Measurements from ENCODE around the gene KLF13.

Gene KLF13

DNA sequence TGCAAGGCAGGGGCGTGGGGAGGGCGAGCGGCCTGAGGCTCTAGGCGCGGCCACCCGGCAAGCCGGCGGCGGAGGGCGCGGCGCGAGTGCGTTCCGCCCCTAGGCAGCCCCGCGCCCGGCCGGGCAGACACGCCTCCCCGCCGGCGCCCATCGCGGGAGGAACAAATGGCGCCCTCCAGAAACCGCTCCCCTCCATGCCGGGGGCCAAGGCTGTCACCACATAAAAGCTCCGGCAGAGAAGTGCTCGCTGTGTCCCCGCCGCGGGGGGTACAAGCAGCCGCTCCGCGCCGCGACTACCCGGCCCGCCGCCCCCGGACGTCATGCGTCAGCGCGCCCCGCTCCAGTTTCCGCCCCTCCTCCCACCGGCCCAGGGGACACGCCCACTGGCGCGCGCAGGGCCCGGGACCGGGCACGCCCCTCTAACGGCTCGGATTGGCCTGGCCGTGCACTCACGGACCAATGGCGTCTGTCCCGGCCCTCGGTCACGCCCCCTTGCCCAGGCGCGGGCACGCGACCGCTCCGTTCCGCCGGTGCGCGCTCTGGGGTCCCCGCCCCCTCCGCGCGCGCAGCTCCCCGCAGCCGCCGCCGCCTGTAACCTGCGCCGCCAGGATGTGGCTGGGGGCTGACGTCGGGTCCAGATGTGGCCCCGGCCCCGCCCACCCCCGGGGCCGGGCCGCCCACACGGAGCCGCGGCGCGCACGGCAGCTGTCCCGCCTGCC lies at the start of gene KLF13:
Gene KLF13, plus strand, starts transcription at position 680 of the 719 bp plus-strand sequence. CDS start 378 bp downstream, outside the sequence.
- DNase-seq: peak; percentile 91

DNA sequence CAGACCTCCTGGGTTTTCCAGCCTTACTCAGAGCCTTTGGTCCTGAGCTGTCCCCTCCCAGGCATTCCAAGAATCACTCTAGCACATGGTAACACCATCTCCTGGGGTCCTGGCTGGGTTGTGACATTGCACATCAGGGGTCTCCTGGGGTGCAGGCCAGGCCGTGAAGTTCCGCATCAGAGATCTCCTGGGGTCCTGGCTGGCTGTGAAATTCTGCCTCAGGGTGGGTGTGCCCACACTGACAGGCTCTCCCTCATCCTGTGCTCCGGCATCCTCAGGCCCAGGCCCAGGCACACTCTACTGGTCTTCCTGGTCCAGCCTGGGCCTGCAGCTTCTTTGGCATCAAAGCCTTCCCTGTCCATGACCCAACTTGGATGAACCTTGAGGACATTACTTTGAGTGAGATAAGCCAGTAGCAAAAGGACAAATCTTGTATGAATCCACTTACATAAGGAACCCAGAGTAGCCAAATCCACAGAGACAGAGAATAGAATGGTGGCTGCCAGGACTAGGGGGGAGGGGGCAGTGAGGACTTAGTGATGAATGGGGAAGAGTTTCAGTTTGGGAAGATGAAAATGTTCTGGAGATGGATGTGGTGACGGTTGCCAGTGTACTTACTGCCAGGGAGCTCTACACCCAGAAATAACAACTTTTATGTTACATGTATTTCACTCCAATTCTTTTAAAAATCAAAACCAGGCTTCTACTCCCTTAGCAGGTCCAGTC lies 49.1 kb upstream of the KLF13 start:
- no peak for DNase-seq

DNA sequence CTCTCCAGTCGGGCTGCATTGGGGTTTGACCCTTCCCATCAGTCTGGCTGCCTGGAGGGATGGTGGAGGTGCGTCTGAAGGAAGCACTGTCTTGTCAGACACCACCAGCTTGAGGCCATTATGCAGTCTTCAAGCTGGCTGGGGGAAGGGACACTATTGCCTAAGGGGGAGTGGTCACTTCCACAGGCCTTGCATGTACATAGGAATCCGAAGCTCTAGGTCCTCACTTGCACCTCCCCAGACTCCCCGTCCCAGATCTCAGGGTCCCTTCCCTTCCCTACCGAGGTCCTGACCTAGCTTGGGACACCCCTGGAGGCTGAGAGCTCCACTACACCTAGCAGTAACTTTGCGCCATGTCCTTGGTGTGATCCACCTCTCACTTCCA lies 48.6 kb upstream of the KLF13 start:
- DNase-seq: no peak

DNA sequence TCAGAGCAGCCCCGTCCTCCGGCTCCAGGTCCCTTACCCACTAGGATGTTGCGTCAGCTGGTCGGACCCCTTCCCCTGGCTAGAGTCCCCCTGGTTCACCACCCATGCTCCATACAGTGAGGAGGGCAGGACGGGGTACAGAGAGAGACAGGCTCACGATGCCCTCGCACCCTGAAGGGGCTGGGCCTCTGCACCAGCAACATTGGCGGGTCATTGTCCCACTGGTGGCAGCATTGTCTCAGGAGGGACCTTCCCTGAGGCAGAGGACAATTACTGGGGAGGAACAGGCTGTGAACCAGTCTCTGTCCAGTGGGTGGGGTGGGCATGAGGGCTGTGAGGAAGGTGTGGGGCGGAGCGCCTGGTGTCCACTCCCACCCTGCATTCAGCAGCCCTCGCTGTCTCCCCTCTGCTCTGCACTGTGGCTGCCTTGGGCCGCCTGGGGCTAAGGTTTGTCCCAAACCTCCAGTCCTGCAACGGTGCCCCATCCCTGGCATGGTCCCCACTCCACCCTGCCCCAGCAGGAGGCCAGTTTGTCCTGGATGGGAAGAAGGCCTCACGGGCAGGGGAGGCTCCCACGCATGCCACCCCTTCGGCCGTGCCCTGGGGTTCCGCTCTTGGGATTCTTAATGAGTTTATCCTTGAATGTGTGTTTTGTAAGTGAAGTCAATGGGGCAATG lies 48.0 kb upstream of the KLF13 start:
- no peak for DNase-seq

DNA sequence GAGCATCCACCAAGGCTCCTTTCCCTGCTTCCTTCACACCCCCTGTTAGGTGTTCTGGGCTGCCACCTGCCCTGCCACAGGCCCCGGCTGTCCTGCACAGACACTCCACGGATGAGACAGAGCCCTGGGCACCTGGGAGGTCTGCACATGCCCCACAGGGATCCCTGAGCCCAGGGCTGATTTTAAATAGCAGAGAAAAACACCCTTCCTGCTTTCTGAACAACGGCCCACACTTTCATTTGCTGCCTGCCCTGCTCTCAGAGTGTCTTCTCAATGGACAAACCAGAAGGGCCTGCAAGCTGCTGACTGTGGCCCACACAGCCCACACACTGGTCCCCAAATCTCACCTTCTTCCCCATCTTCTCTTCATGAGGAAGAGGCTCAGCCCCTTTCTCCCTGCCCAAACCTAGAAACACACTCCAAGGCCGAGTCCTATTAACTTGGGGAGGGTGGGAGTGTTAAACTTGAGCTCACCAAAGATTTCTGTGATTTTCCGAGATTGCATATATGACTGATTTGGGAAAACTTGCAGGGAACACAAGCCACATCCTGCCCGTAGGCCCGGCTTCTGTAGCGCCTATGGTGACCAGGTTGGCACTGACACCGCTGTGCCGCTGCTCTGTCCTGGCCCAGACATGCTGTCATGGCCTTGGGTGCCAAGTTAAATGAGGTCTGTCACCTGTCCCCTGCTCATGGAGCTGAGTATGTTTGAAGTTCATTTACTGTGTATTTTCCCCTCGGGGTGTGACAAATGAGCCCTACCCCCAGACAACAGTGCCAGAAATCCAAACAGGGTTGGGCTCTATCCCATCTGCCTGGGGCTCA lies 47.2 kb upstream of the KLF13 start:
- no peak for DNase-seq

DNA sequence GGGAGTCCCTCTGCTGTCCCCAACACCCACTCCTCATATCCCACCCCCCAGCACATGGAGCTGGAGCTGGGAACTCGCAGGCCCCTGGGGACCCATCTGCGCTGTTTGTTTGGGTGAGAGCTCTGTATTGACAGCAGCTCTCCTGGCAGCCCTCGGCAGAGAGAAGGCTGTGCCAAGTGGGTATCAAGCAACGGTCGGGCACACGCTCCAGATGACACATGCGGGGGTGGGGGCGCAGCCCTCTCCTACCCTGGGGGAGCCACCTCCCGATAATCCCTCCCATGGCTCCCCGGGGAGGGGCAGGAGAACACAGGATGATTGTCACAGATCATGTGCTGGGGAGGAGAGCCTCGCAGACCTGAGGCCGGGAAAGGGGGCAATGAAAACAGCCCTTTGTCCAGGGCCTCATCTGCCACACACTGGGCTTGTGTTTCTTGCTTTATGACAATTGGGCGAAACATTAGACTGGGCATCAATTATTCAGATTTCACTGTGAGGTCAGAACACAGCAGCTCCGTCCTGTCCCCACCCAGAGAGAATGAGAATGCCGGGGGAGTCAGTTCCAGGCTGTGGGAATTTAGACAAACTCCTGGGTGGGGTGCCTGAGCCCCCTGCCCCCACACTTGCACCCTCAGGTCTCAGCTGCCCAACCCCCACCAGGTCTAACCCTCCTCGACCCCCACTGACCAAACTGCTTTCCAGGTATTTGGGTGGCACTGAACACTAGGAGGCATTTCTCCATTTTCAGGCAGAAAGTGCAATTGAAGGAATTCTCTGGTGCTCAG lies 46.4 kb upstream of the KLF13 start:
- peak; percentile 83 for DNase-seq

DNA sequence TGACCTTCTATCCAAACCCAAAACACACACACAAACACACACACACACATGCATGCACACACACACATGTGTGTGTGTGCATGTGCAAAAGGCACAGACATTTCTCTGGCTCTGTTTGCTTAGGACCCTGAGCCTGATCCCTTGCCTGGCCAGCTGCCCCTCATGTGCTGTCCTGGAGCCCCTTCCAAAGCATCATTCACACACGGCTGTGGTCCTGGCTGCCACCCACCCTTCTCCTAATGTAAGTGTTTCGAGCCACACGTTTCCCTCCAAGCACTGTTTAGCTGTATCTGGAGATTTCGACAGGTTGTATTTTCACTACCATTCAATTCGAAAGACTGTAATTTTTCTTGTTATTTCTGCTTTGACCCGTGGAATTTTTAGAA lies 45.8 kb upstream of the KLF13 start:
- no peak for DNase-seq

DNA sequence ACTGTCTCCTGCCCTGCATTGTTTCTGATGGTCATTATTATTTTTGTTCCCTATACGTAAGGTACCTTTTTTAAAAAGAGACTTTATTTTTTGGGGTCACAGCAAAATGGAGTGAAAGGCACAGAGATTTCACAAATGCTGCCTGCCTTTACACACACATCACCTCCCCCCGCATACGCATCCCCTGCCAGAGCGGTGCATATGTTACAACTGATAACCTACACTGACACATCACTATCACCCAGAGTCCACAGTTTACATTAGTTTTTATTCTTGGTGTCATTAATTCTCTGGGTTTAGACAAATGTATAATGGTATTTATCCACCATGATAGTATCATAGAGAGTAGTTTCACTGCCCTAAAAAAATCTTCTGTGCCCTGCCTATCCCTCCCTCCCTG lies 43.6 kb upstream of the KLF13 start:
- DNase-seq: no peak

DNA sequence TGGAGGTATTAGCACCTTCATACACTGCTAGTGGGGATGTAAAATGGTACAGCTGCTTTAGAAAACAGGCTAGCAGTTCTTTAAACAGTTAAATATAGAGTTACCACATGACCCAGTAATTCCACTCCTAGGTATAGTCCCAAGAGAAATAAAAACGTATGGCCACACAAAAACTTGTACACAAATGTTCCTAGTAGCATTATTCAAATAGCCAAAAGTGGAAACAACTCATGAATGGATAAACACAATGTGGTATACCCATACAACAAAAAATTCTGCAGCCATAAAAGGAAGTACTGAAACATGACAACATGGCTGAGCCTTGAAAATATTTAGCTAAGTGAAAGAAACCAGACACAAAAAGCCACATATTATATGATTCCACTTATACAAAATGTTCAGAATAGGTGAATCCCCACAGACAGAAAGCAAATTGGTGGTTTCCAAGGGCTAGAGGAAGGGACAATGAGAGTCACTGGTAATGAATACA lies 40.8 kb upstream of the KLF13 start:
- DNase-seq: no peak

DNA sequence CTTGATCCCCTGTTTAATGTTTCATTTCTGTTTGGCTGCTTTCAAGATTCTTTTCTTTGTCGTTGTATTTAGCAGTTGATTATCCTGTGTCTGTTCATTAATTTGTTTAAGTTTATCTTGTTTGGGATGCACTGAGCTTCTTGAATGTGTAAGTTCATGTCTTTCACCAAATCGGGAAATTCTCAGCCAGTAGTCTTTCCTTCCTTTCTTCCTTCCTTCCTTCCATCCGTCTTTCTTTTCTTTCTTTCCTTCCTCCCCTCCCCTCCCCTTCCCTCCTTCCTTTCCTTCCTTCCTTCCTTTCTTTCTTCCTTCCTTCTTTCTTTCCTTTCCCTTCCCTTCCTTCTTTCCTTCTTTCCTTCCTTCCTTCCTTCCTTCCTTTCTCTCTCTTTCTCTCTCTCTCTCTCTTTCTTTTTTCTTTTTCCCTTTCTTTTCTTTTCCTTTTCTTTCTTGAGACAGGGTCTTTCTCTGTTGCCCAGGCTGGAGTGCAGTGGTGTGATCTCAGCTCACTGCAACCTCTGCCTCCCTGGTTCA lies 35.5 kb upstream of the KLF13 start:
- DNase-seq: no peak

DNA sequence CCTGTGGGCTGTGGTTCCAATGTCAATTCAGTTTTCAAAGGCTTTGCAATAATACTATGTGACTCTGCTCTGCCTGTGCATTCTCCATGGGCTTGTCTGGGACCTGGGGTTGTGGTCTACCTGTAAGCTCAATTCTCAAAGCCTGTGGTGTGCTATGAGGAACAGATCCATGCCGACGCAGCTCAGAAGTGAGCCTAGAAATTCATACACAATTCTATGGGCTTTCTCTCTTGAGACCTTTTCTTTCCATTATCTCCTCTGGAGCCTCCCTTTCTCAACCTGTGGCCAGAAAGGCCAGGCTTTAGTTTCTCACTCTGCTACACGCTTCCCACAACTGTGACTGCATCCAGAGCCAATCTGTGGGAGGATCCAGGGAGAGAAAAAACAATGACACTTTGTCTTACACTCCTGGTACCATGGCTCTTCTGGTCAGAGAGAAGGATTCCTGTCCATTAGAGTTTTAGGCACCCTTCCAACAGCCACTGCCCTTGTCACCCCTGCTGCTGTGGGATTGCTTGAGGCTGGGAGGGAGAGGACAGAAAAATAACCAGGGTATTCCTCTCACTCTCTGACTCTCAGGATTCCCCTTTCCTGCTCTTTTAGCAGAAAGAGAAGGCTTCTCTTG lies 34.1 kb upstream of the KLF13 start:
- DNase-seq: no peak

DNA sequence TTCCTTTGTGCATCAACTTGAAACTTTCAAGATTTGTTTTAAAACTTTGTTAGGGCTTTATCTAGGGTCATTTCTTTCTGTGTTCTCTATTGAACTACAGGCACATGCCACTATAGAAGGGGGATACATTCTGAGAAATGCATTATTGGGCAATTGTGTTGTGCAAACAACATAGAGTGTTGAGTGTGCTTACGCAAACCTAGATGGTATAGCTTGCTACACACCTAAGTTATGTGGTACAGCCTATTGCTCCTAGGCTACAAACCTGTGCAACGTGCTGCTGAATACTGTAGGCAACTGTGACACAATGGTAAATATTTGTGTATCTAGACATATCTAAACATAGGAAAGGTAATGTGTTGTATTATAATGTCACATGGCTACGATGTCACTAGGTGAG lies 33.0 kb upstream of the KLF13 start:
- DNase-seq: no peak

DNA sequence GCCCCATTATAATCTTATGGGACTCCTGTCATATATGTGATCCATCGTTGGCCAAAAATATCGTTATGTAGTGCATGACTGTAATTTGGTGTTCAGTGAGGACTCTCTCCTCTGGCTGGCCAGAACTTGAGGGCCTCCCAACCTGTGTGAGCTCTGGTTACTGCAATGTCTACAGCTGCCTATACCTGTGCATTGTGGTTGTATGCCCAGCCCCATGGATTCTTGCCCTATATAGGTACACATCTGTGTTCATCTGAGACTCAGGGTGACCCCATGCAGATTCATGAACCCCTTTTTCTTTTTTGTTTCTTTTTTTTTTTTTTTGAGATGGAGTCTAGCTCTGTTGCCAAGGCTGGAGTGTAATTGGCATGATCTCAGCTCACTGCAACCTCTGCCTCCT lies 32.6 kb upstream of the KLF13 start:
- DNase-seq: no peak

DNA sequence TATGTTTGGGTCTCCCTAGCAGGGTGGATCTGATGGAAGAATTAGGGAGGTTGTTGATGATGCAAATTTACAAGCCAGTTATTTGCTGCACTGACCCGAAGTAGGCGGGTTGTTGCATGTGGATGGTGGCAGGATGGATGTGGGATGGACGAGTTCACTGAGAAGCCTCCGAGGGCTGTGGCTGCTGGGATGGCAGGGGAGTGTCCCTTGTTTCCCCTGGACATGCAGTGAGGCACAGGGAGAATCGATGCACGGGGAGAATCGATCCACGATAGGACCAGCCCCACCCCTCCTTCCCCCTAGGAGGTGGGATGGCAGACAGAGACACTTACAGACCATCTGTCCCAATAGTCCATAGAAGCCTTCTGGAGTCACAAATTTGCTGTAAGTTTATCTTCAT lies 31.0 kb upstream of the KLF13 start:
- DNase-seq: no peak

DNA sequence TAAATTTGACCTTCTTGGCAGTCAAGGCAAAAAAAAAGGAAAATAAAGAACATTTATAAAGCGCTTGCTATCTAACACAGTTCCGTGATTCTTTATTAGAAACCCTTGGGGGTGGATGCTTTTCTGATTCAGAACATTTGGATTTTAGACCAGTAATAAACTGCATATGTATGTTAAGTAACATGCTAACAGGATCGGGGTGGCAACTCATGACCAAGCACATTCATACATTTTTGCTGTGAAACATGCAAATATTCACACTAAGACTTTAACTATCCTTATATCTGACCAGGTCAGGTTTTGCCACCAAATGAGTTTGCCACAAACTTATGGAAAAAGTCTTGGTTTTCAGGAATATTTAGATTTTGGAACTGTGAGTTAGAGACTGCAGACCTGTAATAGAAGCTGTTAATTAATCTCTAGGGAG lies 30.4 kb upstream of the KLF13 start:
- DNase-seq: no peak

DNA sequence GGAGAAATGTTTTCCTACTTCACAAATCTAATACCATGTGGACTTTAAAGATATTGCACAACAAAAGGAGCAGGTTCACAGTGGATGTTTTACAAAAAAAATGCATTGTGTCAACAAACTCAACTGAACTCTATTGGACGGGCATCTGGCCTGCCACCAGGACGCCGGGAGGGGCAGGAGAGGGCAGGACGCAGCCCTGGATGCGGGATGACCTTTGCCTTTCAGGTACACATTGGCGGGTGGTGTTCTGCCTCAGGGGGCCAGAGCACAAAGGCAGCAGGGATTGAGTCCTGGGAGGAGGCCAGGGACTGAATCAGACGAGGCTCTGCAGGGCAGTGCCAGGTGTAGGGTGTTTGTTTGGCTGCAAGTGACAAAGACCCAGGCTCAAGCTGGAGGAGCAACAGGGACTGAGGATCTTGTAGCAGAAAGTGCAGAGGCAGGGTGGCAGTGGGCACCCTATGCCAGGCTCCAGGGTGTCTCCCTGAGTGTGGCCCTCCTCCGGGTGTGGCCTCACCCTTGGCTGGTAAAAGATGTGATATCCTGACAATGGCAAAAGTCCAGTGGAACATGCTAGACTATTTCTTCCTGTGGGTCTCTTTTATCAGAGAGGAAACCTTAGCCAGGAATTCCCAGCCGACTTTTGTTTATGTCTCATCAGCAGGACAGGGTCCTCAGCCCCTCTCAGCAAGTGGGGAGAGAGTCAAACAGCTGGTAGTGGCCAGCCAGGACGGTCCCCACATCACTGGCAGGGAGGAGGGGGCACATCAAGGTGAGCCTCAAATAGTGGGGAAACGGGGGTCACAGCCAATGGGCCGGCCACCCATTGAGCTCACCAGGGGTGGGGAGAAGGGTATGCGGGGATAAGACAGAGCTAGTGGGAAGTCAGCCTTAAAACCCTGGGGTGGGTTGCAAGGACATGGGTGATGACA lies 29.7 kb upstream of the KLF13 start:
- DNase-seq: no peak

DNA sequence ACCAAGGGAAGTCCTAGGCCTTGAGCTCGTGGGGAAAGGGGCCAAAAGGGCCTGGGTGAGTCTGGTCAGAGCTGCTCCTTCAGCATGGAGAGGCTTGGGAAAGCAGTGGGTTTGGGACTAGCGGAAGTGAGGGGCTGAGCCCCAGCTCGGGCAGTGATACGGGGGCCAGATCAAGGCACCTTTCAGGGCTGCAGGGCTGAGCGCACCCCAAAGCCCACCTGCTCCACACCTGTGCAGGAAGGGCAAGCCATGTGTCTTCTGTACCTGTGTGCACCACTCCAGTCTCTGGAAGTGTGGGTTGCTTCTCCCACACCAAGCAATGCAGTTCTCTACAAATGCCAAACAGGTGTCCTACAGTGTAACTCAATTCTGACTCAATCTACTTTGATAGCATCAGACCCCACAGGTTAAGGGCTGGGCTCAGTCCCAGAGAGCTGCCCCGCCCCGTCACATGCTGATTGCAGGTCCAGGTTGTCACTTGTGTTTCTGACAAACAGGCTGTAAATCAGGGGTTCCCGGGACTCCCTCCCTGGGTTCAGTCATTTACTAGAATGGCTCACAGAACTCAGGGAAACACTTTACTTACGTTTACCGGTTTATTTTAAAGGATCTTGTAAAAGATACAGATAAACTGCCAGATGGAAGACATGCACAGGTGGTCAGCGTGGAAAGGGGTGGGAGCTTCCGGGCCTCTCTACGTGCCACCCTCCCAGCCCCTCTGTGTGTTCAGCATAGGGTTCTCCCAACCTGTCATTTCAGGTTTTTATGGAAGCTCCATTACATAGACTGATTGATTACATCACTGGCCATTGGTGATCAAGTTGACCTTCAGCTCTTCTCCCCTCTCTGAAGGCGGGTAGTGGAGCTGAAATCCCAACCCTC lies 28.8 kb upstream of the KLF13 start:
- DNase-seq: no peak

DNA sequence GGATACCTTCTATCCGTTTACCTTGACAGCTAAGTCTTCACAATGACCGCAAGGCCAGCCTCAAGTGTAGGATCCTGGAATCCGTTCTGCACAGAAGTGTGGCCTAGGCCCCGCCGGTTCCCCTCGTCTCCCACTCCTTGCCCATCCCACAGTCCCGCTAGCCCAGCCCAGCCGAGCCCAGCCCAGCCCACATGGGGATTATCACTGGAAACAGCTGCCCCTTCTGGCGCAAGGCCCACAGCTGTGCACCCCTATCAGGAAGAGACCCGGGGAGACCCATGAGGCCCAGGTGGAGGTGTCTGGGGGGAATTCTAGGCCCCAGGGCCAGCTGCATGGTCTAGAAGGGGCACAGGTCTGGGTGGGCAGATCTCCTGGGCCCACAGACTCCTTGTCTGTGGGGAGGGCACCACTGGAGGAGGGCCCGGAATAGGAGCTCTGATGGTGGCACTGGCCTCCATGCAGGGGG lies 27.9 kb upstream of the KLF13 start:
- DNase-seq: no peak

DNA sequence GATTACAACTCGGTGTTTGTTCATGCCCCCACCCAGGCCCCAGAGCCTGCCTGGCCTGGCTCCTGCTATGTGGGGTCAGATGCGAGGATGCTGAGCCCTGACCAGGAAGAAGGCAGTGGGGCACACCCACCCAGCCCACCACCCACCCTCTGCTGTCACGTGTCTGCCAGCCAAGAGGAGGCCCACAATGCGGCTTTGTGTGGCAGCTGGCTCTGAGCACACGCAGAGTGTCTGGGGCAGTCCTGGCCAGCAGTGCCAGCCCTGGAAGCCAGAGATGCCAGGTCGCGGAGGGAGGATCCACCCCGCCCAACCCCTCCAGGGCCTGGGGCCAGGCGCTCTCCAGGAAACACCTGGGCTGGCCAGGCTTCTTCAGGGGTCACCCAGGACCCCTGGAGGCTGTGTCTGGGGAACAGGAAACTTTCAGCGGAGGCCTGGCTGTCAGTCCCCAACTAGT lies 26.4 kb upstream of the KLF13 start:
- no peak for DNase-seq
